CD4-positive, CD25-positive, alpha-beta regulatory T cell (primary cell): ENCODE results near the gene COPS4. TPM values are rescaled to one million over a fixed set of nuclear protein-coding genes. Genes with fewer than 3 reads are reported as not detected.
"Not testable (repeated sequence)": the region's sequence is repeated elsewhere in the genome, so short reads cannot be mapped to it uniquely, and the experiment has no call there.

Source experiments
- ATAC-seq, 2 donors: fragments of 150-1000 bp; cut with Tn5 transposase; one replicate each; pipeline ENCODE4 v1.10.0; 2021; ENCODE audit warnings: low read depth in 2 of 2, moderate number of reproducible peaks in 2 of 2, moderate library complexity in 1 of 2
- DNase-seq, 3 donors: peaks; one replicate each; pipeline versions ENCODE4 v3.0.0 to v3.0.0-alpha.2; 2012 to 2022; ENCODE audit warnings: mixed read lengths in 1 of 3
- H3K27ac ChIP-seq: one replicate; pipeline ENCODE4 v1.7.0; 2013; ENCODE audit warnings: mild to moderate bottlenecking, low read length; ENCODE audit not compliant: insufficient read depth, poor library complexity, severe bottlenecking
- H3K27me3 ChIP-seq: one replicate; pipeline ENCODE4 v1.7.0; 2013; ENCODE audit warnings: low read length; ENCODE audit not compliant: control insufficient read depth, insufficient read depth
- H3K36me3 ChIP-seq: one replicate; pipeline ENCODE4 v1.7.0; 2013; ENCODE audit warnings: mild to moderate bottlenecking, low read length, moderate library complexity; ENCODE audit not compliant: control insufficient read depth, insufficient read depth
- H3K4me1 ChIP-seq: 2 replicates; pipeline ENCODE4 v1.7.0; 2013; ENCODE audit warnings: mild to moderate bottlenecking, low read length; ENCODE audit not compliant: insufficient read depth, control insufficient read depth, poor library complexity, severe bottlenecking
- H3K4me3 ChIP-seq: one replicate; pipeline ENCODE4 v1.7.0; 2013; ENCODE audit warnings: low read depth, mild to moderate bottlenecking, low read length, moderate library complexity
- H3K9me3 ChIP-seq, 2 experiments: 1 replicate in 1 of 2; 2 replicates in 1 of 2; pipeline ENCODE4 v1.7.0; 2013; ENCODE audit warnings: low read length in 2 of 2, mild to moderate bottlenecking in 1 of 2, moderate library complexity in 1 of 2; ENCODE audit not compliant: control insufficient read depth in 2 of 2
- H3K27ac Mint-ChIP-seq, 3 donors: one replicate each; pipeline ENCODE4 v1.8.0; 2020 to 2022; ENCODE audit warnings: mild to moderate bottlenecking in 3 of 3, mixed read lengths in 3 of 3, moderate library complexity in 2 of 3
- H3K27me3 Mint-ChIP-seq: one replicate; pipeline ENCODE4 v1.8.0; 2022; ENCODE audit warnings: mild to moderate bottlenecking, mixed read lengths
- H3K36me3 Mint-ChIP-seq: one replicate; pipeline ENCODE4 v1.8.0; 2020; ENCODE audit warnings: mixed read lengths
- H3K4me1 Mint-ChIP-seq, 4 donors: one replicate each; pipeline ENCODE4 v1.8.0; 2020 to 2022; ENCODE audit warnings: mixed read lengths in 4 of 4, mild to moderate bottlenecking in 1 of 4
- H3K4me3 Mint-ChIP-seq, 4 donors: one replicate each; pipeline ENCODE4 v1.8.0; 2020 to 2022; ENCODE audit warnings: mild to moderate bottlenecking in 4 of 4, mixed read lengths in 4 of 4, moderate library complexity in 3 of 4
- H3K9me3 Mint-ChIP-seq, 7 donors: one replicate each; pipeline ENCODE4 v1.8.0; 2020 to 2022; ENCODE audit warnings: mixed read lengths in 7 of 7, mild to moderate bottlenecking in 3 of 7, moderate library complexity in 2 of 7
- polyA plus RNA-seq, 4 donors: library from polyadenylated mRNA; unstranded; fragments of 300-500 nt; fragmentation: Illumina TruSeq; gene quantifications; one replicate each; pipeline ENCODE4 v1.2.3, GENCODE V29; 2021
- total RNA-seq: library from RNA; stranded (reverse); gene quantifications from one replicate; pipeline ENCODE4 v1.2.3, GENCODE V29; 2022

The COPS4 gene
- total and polyA plus RNA-seq, 5 donors from 2014 or later = 25.3 to 76.8 (median 63.2) TPM

DNA sequence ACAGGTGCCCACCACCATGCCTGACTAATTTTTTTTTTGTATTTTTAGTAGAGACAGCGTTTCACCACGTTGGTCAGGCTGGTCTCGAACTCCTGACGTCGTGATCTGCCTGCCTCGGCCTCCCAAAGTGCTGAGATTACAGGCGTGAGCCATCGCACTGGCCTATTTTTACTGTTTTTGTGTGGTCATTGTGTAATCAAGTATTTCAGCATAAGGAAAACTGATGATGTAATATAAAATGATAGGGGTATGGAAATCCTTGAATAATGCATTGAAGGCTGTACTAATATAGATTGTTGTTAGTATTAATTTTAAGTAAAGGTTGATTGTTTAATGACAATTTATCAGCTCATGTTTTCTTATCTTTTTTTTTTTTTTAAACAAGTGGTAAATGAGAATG is 13.8 kb downstream of the COPS4 start:
- H3K27ac ChIP-seq, ATAC-seq, H3K4me3 ChIP-seq, H3K4me1 ChIP-seq, H3K27me3 ChIP-seq, DNase-seq, H3K27ac Mint-ChIP-seq, H3K27me3 Mint-ChIP-seq, H3K4me3 Mint-ChIP-seq, H3K9me3 ChIP-seq, H3K9me3 Mint-ChIP-seq: not testable (repeated sequence)
- peaks cover 37% of the 10 kb centered on the region for H3K36me3 Mint-ChIP-seq
- peaks cover 45% of the 10 kb centered on the region for H3K36me3 ChIP-seq
- H3K4me1 Mint-ChIP-seq = peaks cover 10 to 14% (median 11%) of the 10 kb centered on the region in 4 donors

DNA sequence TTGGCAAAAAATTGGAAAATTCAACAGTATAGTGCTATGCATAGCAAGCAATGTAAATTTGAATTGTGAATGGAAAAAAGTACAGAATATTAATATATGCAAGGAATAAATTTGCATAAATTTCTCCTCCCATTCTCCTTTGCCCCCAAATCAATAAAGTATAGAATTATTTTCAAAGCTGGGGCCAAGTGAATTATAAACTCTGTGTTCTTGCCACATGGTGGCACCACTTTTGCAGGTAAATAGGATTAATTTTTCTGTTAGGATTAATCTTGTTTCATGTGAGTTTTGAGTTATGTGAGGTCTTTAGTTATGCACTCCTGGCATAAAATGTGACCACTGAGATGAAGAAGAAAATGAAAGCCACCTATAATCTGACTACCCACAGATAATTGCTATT is 19.9 kb downstream of the COPS4 start:
- DNase-seq (peak in 2 of 3 donors; percentile 21 to 52), ATAC-seq (no peak)
- Mint-ChIP-seq H3K4me3 (no peak overlapping the region), H3K4me1 (peaks cover 0 to 6% (median 3%) of the 10 kb centered on the region in 4 donors), H3K36me3 (peaks cover 40% of the 10 kb centered on the region), H3K27me3 (no peaks in the 10 kb centered on the region), H3K27ac (no peak overlapping the region), H3K9me3 (no peaks in the 10 kb centered on the region)
- Histone ChIP-seq H3K4me3 (no peak overlapping the region), H3K4me1 (no peaks in the 10 kb centered on the region), H3K36me3 (peaks cover 55% of the 10 kb centered on the region), H3K27ac (no peak overlapping the region), H3K9me3 (no peaks in the 10 kb centered on the region), H3K27me3 (no peaks in the 10 kb centered on the region)

DNA sequence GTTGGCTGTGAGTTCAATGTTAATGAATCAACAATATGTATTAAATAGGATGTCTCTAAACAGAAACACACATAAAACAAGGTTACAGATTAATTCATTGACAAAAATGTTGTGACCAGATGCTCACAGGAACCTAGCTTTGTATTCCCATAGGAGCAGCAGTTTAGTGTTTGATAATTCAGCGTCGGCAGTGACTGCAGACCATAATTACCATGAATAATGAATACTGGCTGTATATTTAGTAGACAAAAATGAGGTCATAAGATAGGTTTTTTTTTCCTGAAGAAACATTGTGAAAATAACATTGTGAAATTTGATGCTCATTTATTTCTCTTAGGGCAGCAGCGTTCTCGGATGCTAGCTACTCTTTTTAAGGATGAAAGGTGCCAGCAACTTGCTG is 27.8 kb downstream of the COPS4 start:
- H3K27me3 Mint-ChIP-seq = no peaks in the 10 kb centered on the region
- no peaks in the 10 kb centered on the region for H3K27me3 ChIP-seq
- no peak overlapping the region for H3K27ac ChIP-seq
- H3K27ac Mint-ChIP-seq = peak overlapping the region in 1 of 3 donors; percentile 37
- H3K36me3 ChIP-seq = peaks cover 74% of the 10 kb centered on the region
- ATAC-seq = no peak
- peaks cover 0 to 7% (median 0%) of the 10 kb centered on the region in 4 donors for H3K4me1 Mint-ChIP-seq
- no peak for DNase-seq
- H3K9me3 Mint-ChIP-seq = no peaks in the 10 kb centered on the region
- H3K4me1 ChIP-seq = no peaks in the 10 kb centered on the region
- H3K36me3 Mint-ChIP-seq = peaks cover 22% of the 10 kb centered on the region
- no peak overlapping the region for H3K4me3 ChIP-seq
- H3K4me3 Mint-ChIP-seq = no peak overlapping the region
- H3K9me3 ChIP-seq = no peaks in the 10 kb centered on the region

DNA sequence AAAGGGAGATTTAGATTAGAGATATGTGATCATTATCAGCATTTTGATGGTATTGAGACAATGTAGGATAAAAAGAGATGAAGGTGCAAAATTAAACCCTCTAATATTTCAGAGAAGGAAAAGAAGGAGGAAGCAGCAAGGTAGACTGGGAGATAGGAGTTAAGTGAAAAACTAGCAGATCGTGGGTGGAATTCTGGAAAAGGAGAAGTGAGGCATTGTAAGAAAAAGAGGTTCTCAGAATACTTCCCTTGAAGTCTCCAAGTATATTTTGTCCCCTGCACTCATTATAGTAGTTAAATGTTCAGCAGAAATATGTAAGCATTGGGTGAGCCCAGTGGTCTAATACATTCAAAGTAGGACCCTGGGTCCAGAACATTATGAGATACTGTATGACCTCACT is 30.3 kb downstream of the COPS4 start:
- Mint-ChIP-seq H3K4me1 (peaks cover 0 to 7% (median 2%) of the 10 kb centered on the region in 4 donors), H3K27me3 (no peaks in the 10 kb centered on the region), H3K4me3 (no peak overlapping the region), H3K36me3 (peaks cover 32% of the 10 kb centered on the region), H3K9me3 (no peaks in the 10 kb centered on the region), H3K27ac (peak overlapping the region in 1 of 3 donors; percentile 31)
- H3K9me3 ChIP-seq = no peaks in the 10 kb centered on the region
- no peak for DNase-seq
- no peak for ATAC-seq
- no peaks in the 10 kb centered on the region for H3K27me3 ChIP-seq
- peaks cover 74% of the 10 kb centered on the region for H3K36me3 ChIP-seq
- no peak overlapping the region for H3K27ac ChIP-seq
- no peak overlapping the region for H3K4me3 ChIP-seq
- H3K4me1 ChIP-seq = no peaks in the 10 kb centered on the region

DNA sequence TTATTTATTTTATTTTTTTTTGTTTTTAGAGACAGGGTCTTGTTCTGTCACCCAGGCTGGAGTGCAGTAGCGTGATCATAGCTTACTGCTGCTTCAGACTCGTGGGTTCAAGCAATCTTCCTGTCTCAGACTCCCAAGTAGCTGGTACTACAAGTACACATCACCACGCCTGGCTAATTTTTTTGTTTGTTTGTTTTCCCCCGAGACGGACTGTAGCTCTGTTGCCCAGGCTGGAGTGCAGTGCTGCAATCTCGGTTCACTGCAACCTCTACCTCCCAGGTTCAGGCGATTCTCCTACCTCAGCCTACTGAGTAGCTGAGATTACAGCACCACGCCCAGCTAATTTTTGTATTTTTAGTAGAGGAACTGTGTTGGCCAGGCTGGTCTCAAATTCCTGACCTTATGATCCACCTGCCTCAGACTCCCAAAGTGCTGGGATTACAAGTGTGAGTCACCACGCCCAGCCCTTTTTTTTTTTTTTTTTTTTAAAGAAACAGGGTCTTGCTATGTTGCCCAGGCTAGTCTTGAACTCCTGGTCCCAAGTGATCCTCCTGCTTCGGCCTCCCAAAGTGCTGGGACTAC is 32.2 kb downstream of the COPS4 start:
- no peaks in the 10 kb centered on the region for H3K9me3 Mint-ChIP-seq
- no peak overlapping the region for H3K4me3 Mint-ChIP-seq
- Histone ChIP-seq H3K27me3 (no peaks in the 10 kb centered on the region), H3K4me1 (no peaks in the 10 kb centered on the region), H3K4me3 (no peak overlapping the region), H3K27ac (no peak overlapping the region), H3K36me3 (peaks cover 69% of the 10 kb centered on the region), H3K9me3 (no peaks in the 10 kb centered on the region)
- peaks cover 35% of the 10 kb centered on the region for H3K36me3 Mint-ChIP-seq
- ATAC-seq = no peak
- H3K27ac Mint-ChIP-seq = no peak overlapping the region
- no peak for DNase-seq
- no peaks in the 10 kb centered on the region for H3K27me3 Mint-ChIP-seq
- H3K4me1 Mint-ChIP-seq = peaks cover 0 to 7% (median 0%) of the 10 kb centered on the region in 4 donors

DNA sequence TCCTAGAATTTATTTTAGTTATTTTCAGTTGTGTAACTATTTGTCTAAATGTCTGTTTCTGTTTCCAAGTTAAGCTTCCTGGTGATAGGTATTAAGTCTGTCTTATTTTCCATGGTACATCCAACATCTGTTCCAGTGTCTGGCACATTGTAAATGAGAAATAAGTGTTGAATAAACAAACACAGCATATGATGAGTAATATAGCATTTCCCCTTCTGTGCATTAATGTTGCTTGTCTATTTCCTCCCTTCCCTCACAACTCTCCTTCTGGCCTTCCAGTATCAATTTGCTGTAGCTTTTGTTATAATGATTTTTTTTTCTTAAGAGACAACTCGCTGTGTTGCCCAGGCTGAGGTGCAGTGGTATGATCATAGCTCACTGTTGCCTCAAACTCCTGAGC is 36.1 kb downstream of the COPS4 start:
- Mint-ChIP-seq H3K36me3 (peaks cover 42% of the 10 kb centered on the region), H3K9me3 (peaks cover 0 to 2% (median 0%) of the 10 kb centered on the region in 7 donors), H3K27me3 (no peaks in the 10 kb centered on the region), H3K4me3 (no peak overlapping the region), H3K27ac (peak overlapping the region in 1 of 3 donors; percentile 74), H3K4me1 (peaks cover 5 to 11% (median 6%) of the 10 kb centered on the region in 4 donors)
- Histone ChIP-seq H3K4me3 (no peak overlapping the region), H3K4me1 (no peaks in the 10 kb centered on the region), H3K36me3 (peaks cover 52% of the 10 kb centered on the region), H3K9me3 (no peaks in the 10 kb centered on the region), H3K27me3 (no peaks in the 10 kb centered on the region), H3K27ac (no peak overlapping the region)
- ATAC-seq (no peak), DNase-seq (no peak)

DNA sequence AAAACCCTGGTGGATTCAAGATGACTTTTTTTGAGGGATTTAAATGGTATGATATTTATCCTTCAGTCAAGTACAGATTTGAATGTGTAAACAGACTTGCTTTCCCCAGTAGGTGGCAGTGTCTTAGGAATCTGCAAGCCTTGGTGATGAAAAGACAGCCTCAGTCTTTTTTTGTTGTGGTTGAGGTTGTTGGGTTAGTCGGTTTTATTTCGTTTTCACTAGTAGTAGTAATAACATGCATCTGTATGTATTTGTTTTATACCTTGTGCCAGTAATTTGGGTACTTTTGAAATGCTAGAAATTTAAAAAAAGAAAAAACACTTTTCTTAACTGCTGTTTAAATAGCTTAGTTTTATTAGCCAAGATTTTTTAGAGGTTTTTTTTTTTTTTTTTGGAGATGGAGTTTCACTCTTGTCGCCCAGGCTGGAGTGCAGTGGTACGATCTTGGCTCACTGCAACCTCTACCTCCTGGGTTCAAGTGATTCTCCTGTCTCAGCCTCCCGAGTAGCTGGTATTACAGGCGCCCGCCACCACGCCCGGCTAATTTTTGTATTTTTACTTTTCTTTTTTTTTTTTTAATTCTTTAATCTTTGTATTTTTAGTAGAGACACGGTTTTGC is 39.2 kb downstream of the COPS4 start:
- H3K4me3 Mint-ChIP-seq = peak overlapping the region in 3 of 4 donors; percentile 7 to 72 (median 63)
- Histone ChIP-seq H3K36me3 (peaks cover 27% of the 10 kb centered on the region), H3K27me3 (no peaks in the 10 kb centered on the region), H3K9me3 (no peaks in the 10 kb centered on the region), H3K4me1 (no peaks in the 10 kb centered on the region), H3K27ac (no peak overlapping the region), H3K4me3 (peak overlapping the region; percentile 72)
- peaks cover 37% of the 10 kb centered on the region for H3K36me3 Mint-ChIP-seq
- H3K4me1 Mint-ChIP-seq = peaks cover 5 to 14% (median 8%) of the 10 kb centered on the region in 4 donors
- ATAC-seq (peak; percentile 84 to 97), DNase-seq (peak; percentile 53 to 93 (median 86))
- peak overlapping the region in 1 of 3 donors; percentile 39 for H3K27ac Mint-ChIP-seq
- H3K9me3 Mint-ChIP-seq = peaks cover 0 to 2% (median 0%) of the 10 kb centered on the region in 7 donors
- H3K27me3 Mint-ChIP-seq = no peaks in the 10 kb centered on the region

DNA sequence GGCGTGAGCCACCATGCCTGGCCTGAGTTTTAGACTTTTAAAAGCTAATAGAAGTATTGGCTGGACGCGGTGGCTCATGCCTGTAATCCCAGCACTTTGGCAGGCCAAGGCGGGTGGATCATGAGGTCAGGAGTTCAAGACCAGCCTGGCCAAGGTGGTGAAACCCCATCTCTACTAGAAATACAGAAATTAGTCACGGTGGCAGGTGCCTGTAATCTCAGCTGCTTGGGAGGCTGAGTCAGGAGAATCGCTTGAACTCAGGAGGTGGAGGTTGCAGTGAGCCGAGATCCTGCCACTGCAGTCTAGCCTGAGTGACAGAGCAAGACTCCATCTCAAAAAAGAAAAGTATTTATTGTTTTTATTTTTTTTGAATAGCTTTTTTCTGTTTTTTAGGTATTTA is 39.8 kb downstream of the COPS4 start:
- peaks cover 5 to 14% (median 8%) of the 10 kb centered on the region in 4 donors for H3K4me1 Mint-ChIP-seq
- H3K27ac ChIP-seq, DNase-seq, H3K27me3 Mint-ChIP-seq, H3K27me3 ChIP-seq, H3K4me3 Mint-ChIP-seq, H3K9me3 ChIP-seq, H3K4me1 ChIP-seq, H3K27ac Mint-ChIP-seq, H3K4me3 ChIP-seq, H3K9me3 Mint-ChIP-seq, ATAC-seq: not testable (repeated sequence)
- H3K36me3 Mint-ChIP-seq = peaks cover 34% of the 10 kb centered on the region
- H3K36me3 ChIP-seq = peaks cover 22% of the 10 kb centered on the region
